Activated T-cell treated with anti-CD3 and anti-CD28 coated beads, Interleukin-2, amount 50 U/mL, for 1 hour (primary cell): Measurements from ENCODE around the gene NEURL4.

Experiments
- DNase-seq: peaks from one replicate; pipeline ENCODE4 v3.0.0-alpha.2; 2020

Gene NEURL4

GRCh38 chr17:7321466-7321865 lies 7.7 kb downstream of the NEURL4 start:
- DNase-seq: no peak

GRCh38 chr17:7318121-7318860 lies 10.8 kb downstream of the NEURL4 start:
- no peak for DNase-seq

GRCh38 chr17:7317161-7317803 lies 11.9 kb downstream of the NEURL4 start:
- no peak for DNase-seq

- DNase-seq: no peak
Observed at GRCh38 chr17:7315570-7316235, 13.4 kb downstream of the NEURL4 start.

- DNase-seq: peak; percentile 95
Observed at GRCh38 chr17:7314719-7315569, 14.2 kb downstream of the NEURL4 start, which contains the start of gene GPS2. Gene GPS2 (minus strand): TSS chr17:7315360. CDS start chr17:7315052, 308 bp downstream.

- no peak for DNase-seq
Observed at GRCh38 chr17:7313890-7314718, 15.0 kb downstream of the NEURL4 start.

- peak; percentile 32 for DNase-seq
Observed at GRCh38 chr17:7313088-7313889, 15.8 kb downstream of the NEURL4 start.

- DNase-seq: no peak
Observed at GRCh38 chr17:7312432-7313087, 16.6 kb downstream of the NEURL4 start.

- no peak for DNase-seq
Observed at GRCh38 chr17:7311110-7311705, 17.9 kb downstream of the NEURL4 start.

GRCh38 chr17:7309628-7310027 lies 19.5 kb downstream of the NEURL4 start:
- DNase-seq: no peak

- DNase-seq: peak; percentile 82
Observed at GRCh38 chr17:7308625-7309433, 20.3 kb downstream of the NEURL4 start.

- peak; percentile 67 for DNase-seq
Observed at GRCh38 chr17:7307686-7308624, 21.2 kb downstream of the NEURL4 start.

GRCh38 chr17:7306911-7307685 lies 22.0 kb downstream of the NEURL4 start, which contains the start of gene EIF5A:
Gene EIF5A (plus strand): TSS chr17:7307628. CDS start chr17:7309636, 2,008 bp downstream.
- peak; percentile 99 for DNase-seq

- no peak for DNase-seq
Observed at GRCh38 chr17:7304179-7304578, 25.0 kb downstream of the NEURL4 start.

GRCh38 chr17:7296189-7296861 lies 32.8 kb downstream of the NEURL4 start:
- DNase-seq: peak; percentile 74
